ENCODE measurements around the gene ACBD7. TPM values are rescaled to one million over a fixed set of nuclear protein-coding genes. Genes with fewer than 3 reads are reported as not detected.

Gene ACBD7
- total RNA-seq (2014; rRNA removed; shearing (Covaris generic)) = 4.9 and 5.7 TPM in 2 replicates

DNA sequence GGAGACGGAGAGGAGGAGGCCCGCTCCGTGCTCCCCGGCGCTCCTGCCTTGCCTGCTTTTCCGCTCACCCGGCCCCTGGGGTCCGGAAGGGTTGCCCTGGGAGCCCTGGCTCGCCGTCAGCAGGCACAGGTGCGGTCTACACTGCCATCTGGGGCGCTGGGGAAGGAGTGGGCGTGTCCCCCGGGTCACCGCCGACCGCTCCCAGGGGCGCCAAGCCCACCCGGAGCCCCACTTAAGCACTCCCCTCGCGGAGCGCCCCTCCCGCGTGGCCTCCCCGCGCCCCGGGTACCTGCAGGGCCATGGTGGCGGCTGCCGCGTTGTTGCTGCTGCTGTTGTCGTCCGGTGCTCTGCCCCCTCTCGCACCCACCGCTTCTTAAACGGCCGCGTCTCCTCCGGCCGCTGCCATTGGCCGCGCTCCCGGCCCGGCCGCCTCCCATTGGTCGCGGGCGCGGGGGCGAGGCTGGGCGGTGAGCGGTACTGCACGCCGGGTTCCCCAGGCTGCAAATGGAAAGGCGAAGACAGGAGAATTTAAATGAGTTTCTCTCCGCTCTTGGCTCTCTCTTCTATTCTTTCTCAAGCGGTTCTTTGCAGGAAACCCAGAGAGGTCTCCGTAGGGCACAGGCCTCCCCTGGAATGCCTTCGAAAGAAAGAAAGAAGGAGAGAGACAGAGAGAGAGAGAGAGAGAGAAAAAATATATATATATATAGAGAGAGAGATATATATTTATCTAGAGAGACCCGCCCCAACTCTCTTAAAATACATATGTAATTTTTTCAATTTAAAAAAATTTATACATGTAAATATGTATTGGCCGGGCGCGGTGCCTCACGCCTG is at the start of gene ACBD7:
ACBD7 (minus strand) TSS at position 349 of the 834 bp plus-strand sequence; CDS start at position 301, 48 bp downstream.

GRCh38 chr10:15097011-15097812 is 8.6 kb upstream of the ACBD7 start, which contains the start of gene RPP38:
TSS of gene RPP38 (plus strand) at chr10:15097355. CDS start at chr10:15103315, 5,960 bp downstream.

GRCh38 chr10:15043674-15044073 is 44.9 kb downstream of the ACBD7 start, which contains the start of gene OLAH:
TSS of gene OLAH (plus strand) at chr10:15043943. CDS start at chr10:15047289, 3,346 bp downstream.

Other genes starting within 250 kb of the ACBD7 start
- gene SUV39H2, start 209.9 kb downstream of the ACBD7 start, total RNA-seq (2014; rRNA removed; shearing (Covaris generic)) = 15.4 and 16.6 TPM in 2 replicates
- gene DCLRE1C, start 134.7 kb downstream of the ACBD7 start, total RNA-seq (2014; rRNA removed; shearing (Covaris generic)) = 7.1 and 7.8 TPM in 2 replicates
- 0.66 and 0.72 TPM in 2 replicates for gene MEIG1, start 129.4 kb downstream of the ACBD7 start, total RNA-seq (2014; rRNA removed; shearing (Covaris generic))
- not detected in 2 replicates for gene OLAH, start 44.8 kb downstream of the ACBD7 start, total RNA-seq (2014; rRNA removed; shearing (Covaris generic))
- gene RPP38, start 8.6 kb upstream of the ACBD7 start, total RNA-seq (2014; rRNA removed; shearing (Covaris generic)) = 13.9 and 14.0 TPM in 2 replicates
- gene NMT2, start 79.9 kb upstream of the ACBD7 start, total RNA-seq (2014; rRNA removed; shearing (Covaris generic)) = 13.4 and 18.6 TPM in 2 replicates